NCI-H1436 (cell line): ENCODE measurements around the gene NOG.

Experiments used
- DNase-seq: peaks from one replicate; lab custom pipeline; 2025; lab: John Stamatoyannopoulos, UW

Gene NOG

DNA sequence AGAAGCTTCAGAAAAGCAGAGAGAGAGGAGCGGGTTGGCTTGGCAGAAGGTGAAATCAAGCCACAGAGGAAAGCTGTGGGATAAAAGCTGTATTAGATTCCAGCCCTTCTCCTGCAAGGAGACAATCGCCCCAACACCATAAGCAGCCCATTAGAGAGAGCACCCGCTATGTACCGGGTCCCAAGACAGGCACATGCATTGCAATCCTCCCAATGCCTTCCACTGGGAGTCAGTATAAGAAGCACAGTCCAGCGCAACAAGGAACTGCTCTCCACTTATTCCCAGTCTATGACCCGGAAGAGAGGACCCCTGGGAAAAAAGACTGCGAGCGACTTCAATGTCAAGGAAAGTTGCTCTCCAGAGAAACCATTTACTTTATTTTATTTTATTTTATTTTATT, 43.8 kb downstream of the NOG start:
- no peak for DNase-seq

DNA sequence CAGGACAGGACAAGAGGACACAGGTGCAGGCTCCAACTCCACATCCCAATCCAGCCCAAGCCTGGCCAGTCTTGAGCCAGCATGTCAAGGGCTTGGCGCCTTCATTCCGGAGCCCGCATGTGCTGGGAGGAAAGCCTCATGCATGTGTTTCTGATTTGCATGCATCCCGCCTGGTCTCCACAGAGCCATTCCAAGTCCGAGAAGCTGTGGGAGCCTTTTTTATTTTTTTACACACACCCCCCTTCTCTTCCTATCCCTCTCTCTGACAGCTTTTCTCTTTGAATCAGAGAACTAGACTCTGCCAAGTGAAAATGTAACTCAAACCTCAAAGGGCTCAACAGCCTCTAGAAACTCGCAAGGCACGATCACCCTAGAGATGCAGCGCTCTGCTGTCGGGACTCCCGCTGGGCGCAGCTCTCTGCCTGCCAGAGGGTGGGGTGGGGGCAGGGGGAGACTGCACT, 45.1 kb downstream of the NOG start:
- no peak for DNase-seq

DNA sequence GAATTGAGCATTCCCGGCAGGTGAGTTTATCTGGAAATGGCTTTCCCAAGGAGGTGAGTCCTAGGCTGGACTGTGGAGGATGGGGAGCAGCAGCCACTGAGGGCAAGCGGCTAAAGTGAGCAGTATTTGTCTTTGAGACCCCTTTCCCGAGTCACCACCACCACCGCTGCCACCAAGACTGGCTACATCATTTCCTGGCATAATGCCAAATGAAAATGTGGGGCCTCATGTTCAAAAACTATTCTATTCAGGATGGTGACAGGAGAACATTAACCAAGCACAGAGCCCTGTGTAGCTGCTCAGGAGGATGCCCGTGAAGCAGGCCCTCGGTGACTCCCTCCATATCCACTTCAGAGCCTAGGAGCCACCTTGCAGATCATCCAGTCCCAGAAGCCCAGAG, 46.0 kb downstream of the NOG start:
- no peak for DNase-seq

DNA sequence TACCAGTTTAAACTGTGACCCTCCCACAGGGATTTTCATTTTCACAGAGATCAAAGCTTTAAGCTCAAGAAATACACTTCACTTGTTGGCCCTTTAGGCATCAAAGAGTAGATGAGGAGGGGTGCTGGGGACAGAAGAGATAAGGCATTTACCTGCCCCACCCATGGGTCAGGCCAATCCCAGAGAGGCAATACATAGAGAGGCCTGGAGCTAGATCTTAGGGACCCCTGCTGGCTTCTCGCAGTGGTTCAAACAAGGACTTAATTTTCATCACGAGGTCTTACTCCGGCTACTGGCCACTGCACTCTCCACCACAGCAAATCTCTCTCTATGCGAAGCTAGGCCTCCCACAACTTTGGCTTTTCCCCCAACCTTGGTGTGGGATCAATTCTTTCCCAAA, 46.6 kb downstream of the NOG start:
- no peak for DNase-seq

DNA sequence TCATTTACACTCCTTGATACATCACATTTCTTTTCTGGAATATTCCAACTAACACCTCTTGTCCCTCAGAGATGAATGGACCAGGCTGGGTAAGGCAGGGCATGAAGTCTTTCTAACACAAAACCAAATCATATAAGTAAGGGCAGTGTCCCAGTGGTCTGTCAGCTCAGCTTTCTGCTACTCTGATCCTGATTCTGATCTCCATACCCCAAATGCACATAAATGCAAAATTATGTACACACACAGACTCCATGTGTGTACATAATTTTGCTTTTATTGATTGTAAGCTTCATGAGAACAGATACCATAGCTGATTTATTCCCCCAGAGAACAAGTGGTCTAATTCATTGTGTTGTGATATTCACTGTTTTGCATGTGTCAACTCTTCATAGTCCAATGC, 47.9 kb downstream of the NOG start:
- no peak for DNase-seq

DNA sequence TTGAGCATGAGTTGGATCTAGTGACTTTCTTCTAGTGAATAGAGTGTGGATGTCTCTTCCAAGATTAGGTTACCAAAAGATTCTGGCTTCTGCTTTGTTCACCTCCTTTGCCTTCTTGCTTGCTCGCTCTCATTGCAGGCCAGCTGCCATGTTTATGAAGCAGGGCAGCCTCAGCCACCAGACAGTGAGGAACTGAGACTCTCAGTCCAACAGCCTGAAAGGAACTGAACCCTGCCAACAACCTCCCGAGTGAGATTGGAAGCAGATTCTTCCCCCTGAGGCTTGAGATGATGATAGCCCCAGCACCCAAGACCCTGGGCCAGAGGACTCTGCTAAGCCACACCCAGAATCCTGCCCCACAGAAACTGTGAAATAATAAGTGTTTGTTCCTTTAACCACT, 48.4 kb downstream of the NOG start:
- DNase-seq, result no peak

DNA sequence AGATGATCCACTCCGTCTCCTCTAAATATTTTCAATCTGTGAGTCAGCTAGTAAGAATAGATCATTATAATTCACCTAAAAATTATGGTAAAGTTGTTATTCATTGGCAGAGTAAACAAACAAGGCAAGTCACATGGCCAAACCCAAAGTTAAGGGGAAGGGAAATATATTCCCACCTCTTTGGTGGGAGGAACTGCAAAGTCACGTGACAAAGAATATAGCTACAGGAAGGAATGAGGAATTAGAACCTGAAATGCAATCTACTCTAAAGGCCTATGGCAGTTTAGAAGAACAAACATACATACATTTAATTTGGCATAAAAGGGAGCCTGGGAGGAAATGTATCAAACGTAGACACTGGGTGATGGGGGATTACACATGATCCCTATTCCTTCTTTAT, 48.9 kb downstream of the NOG start:
- DNase-seq, result no peak
